GM19397 (cell line): ENCODE measurements around the gene CWC15.
"Not testable (repeated sequence)": the region's sequence is repeated elsewhere in the genome, so short reads cannot be mapped to it uniquely, and the experiment has no call there.

ENCODE experiments used
- ATAC-seq: cut with Tn5 transposase; IDR thresholded peaks from one replicate; pipeline ENCODE4 v1.9.1; 2021; ENCODE audit warnings: mild to moderate bottlenecking, moderate library complexity; ENCODE audit not compliant: unreplicated experiment

CWC15 gene

DNA sequence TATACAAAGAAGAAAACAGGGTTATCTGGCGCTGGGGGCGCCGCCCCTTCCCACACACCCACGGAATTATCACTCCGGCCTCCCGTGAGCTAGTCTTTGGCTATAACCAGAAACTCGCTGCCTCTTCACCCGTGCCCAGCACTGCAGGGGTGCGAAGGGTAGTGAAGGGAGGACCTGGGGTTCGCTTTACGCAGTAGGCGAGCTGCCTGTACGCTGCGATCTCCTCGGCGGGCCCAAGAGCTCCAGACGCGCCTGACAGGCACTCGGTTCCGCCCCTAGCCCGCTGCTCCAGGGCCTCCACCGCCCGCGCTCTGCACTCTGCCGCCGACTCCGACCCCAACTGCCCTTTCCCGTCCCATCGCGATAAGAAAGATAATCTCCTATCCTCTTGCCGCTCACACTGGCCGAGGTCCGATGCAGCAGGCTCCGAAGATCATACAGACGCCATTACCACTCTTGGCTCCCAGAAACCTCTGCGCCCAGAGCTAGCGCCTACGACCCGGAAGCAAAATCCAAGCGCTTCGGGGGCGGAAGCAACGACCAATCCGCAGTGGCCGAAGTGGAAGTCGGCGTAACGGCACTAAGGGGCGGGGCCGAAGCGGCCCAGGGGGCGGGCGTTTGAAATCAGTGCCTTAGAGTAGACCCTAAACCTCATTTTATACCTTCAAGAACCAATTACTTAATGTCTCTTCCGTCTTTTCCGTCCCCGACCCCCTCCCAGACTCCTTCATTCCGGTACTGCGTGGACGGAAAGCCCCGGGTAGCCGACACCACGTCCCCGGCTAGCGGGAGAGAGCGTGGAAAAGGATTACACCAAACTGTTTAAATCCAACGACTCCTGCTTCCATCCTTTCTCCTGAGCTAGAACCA is at the start of gene CWC15, which contains the start of gene KDM4D:
TSS of gene CWC15 (minus strand) at position 458 of the 870 bp plus-strand sequence. CDS start 1,371 bp downstream, outside the sequence.
TSS of gene KDM4D (plus strand) at position 611 of the 870 bp plus-strand sequence. CDS start 23,664 bp downstream, outside the sequence.
- peak; percentile 100 for ATAC-seq

DNA sequence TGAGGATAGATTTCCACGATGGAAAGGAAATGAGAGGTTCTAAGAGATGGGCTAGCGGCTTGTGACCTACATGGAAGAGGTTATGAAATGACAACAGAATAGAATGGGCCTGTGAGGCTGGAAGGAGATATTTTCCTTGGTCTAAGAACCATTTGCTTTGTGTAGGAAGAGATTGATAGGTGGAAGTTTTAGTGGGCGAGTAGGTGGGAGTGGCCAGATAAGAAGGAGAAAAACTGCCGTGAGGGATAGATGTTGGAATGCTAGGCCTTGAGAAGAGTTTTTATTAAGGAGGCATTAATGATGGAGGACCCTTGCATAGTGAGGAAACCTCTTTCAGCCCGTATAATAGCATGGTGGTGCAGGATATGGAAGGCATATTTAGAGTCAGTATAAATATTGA is 48.1 kb upstream of the CWC15 start:
- not testable (repeated sequence) for ATAC-seq

DNA sequence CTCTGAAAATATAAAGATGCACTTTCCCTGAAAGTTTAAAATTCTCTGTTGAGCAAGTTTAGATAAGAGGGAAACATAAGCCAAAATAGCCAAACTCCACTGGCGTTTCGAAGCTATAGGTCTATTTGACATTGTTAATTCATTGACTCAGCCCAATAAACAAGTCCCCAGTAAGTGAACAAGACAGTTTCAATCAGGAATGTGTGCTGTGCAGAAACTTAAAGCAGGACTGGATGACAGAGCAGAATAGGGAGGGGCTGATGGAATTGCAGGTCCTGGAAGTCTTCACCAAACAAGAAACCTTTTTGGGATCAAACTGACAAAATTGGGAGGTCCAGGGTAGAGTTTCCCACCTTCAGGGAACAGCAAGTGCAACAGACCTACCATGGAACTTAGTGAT is 42.8 kb upstream of the CWC15 start:
- ATAC-seq = no peak

DNA sequence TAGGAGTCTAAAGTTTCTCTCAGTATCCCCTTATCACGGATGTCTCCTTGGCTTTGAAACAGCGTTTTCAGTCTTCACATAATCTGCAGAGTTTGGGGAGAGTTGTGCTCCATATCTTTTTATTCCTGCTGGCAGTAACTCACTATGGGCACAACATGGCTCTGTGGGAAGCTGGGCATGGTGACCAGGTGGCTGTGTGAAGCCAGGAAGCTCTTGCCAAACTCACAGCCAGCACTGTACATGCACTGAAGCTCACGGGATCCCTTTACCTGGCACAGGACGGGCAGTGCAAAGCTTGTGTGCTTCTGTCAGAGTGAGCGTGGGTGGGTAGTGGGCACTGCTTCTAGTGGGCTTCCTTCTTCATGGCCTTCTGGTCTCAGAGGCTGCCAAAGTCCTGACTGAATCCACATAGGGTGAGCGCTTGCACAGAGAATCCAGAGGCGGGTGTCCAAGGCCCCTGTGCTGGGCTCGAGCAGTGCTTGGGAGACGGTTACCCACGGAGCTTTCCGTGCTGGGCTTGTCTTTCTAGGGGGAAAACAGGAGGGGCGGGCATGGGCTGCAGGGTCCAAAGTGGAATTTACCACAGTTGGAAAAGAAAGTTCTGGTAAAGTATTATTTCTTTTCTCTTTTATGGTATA is 40.9 kb upstream of the CWC15 start:
- no peak for ATAC-seq

DNA sequence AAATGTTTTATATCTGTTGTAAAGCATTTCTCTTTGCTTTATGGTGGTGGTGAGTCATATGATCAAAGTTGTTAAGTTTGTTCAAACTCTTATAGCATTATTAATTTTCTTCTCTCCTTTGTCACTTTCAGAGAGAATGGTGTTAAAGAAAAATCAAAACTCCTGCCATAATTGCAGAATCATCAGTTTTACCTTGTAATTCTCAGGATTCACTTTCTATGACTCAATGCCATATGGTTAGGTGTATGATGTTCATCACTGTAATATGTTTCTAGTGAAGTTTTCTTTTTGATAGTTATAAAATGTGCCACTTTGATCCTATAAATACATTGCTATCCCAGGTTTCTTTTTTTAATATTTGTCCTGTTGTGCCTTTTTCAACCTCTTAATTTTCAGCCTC is 38.0 kb upstream of the CWC15 start:
- ATAC-seq = no peak

DNA sequence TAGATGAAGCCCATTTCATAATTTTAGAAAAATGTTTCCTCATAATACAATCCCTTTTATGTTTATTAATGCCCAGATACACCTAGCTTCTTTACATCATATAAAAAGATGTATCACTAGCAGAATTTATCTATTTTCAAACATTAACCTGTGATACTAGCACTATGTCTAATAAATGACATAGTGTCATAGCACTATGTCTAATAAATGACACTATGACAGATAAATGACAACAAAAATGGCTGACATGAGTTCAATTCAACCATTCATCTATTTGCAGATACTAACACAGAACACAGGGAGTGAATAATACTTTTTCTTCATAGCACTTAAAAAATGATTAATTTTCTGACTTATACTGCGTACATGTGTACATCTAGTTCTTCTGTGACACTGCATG is 32.3 kb upstream of the CWC15 start:
- ATAC-seq = no peak

DNA sequence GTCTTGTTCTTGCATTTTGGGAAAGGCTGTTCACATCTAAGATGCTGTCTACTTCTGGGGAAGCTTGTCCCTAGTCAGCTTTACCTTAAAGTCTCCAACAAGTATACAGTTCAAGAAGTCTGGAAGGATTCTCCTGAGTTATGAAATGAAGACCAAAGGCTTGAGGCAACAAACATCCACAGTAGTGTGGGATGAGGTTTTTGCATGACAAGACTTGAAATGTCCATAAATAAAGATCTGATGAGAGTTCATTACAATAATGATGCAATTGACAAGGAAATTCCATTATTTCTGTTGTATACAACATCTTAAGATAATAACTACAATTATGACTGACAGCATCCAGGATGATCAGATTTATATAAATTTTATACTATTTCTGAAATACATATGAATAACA is 30.4 kb upstream of the CWC15 start:
- no peak for ATAC-seq

DNA sequence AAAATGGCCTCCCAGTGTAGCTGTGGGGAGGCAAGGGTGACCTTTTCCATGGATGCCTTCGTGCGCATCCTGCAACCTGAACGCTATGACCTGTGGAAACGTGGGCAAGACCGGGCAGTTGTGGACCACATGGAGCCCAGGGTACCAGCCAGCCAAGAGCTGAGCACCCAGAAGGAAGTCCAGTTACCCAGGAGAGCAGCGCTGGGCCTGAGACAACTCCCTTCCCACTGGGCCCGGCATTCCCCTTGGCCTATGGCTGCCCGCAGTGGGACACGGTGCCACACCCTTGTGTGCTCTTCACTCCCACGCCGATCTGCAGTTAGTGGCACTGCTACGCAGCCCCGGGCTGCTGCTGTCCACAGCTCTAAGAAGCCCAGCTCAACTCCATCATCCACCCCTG is 24.9 kb upstream of the CWC15 start:
- ATAC-seq = no peak

DNA sequence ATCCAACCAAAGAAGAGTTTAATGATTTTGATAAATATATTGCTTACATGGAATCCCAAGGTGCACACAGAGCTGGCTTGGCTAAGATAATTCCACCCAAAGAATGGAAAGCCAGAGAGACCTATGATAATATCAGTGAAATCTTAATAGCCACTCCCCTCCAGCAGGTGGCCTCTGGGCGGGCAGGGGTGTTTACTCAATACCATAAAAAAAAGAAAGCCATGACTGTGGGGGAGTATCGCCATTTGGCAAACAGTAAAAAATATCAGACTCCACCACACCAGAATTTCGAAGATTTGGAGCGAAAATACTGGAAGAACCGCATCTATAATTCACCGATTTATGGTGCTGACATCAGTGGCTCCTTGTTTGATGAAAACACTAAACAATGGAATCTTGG is 24.1 kb upstream of the CWC15 start:
- no peak for ATAC-seq

DNA sequence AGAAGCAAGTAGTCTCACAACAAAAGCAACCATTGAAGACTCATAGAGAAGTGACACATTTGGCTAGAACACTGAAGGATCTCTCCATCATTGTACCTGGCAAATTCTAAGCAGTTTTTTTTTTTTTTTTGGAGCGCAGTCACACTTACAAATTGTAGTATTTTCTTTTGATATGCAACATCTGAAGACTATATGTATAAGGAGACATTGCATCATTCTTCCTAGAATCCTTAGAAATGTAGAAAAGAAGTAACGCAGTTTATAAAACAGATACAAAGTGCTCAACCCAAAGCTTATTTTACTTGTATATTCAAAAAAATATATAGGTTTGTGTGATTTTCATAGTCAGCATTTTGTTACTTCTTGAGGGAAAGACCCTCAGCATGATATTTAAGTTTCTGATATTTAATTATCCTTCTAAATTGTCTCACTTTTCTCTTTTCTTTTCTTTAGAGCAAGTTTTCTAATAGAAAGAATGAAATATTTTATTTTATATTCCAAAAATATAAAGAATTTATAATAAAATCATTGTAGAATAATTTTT is 20.1 kb upstream of the CWC15 start:
- no peak for ATAC-seq

DNA sequence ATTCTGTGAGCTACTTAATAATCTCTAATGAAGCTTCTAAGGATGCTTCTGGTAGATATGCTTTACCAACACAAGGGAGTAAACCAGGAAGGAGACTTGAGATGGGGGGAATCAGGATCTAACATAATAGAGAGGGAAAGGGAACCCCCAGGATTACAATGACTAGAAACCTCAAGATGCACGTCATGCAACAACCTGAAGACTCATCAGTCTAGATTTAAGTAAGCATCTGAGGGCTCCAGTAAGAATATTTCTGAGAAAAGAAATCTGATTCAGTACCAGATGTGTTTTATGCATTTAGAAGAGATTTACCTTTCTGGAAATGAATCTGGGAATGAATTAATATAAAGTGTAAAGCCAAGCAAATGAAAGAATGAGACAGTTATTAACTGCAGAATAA is 15.4 kb upstream of the CWC15 start:
- ATAC-seq = no peak

DNA sequence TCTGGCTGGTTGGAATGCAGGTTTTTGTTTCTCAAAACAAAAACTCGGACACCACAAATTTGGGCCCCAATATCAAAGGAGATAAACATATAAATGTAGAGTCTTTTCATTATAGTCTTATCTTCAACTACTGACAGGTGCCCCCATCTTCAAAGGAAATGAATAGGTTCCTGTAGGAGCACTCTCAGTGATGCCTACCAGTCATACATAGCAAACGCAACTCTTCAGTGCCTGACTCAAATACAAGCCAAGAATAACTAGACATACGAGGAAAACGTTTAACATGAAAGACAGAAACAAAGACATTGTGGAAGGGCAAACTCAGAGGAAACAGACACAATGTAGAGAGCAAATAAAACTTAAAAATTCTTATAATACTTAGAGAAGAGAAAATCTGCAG is 14.0 kb upstream of the CWC15 start:
- no peak for ATAC-seq

DNA sequence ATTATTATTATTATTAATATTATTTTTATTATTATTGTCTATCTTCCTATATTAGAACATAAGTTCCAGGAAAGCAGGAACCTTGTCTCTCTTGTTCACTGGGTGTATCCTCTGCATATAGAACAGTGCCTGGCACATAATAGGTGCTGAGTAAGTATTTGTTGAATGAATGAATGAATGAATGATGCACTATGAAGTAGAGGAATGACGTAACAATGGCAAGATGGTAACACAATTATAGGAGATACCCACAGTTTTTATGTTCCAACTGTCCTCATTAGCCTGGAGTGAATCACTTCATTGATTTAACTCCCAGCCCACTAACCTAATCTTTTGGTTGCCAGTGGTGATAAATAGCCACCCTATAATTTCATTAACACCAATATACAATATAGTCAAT is 2.2 kb upstream of the CWC15 start:
- no peak for ATAC-seq

DNA sequence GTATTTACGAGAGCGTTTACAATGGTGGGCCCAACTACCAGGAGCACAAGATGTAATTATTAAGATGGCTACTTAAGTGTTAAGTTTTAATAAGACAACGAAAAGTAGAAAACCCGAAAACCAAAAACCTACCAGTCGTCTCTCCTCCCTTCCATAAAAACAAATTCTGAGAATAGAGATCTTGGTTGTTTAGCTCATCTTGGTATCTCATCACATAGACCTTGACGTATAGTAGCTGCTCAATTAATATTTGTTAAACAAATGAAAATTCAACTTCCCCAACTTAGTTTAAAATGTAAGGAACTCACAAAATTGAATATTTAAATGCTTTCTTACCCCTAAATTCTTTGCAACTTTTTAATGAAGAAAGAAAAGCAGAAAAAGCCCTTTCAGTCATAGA is 822 bp upstream of the CWC15 start:
- no peak for ATAC-seq

DNA sequence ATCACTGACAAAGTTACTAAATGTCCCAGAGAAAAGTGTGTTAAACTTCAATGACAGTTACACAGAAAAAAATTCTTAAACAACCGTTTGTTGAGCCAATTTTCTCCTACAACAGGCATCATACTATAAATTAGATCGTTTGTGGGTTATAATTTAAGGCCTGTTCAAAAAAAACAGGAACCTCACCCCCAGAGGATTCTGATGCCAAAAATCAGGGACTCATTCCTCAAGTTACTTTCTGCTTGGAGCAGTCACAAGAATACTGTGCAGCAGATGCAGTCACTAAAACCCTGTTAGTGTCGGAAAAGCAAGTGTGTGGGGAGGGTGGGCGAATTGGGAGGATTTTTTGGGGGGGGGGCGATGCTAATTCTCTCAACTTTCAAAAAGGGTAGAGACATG is 657 bp downstream of the CWC15 start:
- no peak for ATAC-seq

DNA sequence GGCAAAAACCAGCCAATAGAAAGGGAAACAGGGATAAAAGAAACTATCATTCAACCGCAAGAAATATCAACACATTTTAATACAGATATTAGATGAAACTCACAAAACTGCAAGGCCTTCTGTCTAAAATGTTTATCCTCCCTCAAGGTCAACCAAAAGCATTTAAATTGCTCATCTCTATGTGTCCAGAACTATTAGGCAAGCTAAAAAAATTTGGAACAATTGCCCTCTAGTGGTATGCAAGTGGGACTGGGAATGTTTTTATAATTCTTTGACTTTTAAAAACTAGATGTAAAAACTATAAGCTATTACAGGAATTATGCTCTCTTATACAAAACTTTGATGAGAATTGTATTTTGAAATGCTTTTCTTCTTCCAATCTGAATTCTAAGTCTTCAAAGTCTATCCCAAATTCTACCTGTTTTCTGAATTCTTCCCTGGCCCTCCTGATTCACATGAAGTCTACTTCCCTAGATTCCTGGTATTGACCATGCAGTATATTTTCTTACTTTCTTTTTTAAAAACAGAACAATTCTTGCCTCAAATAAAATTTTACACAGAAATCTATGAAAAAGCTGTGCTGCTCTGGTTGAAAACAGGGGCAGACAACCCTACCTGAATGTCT is 4.9 kb downstream of the CWC15 start:
- no peak for ATAC-seq

DNA sequence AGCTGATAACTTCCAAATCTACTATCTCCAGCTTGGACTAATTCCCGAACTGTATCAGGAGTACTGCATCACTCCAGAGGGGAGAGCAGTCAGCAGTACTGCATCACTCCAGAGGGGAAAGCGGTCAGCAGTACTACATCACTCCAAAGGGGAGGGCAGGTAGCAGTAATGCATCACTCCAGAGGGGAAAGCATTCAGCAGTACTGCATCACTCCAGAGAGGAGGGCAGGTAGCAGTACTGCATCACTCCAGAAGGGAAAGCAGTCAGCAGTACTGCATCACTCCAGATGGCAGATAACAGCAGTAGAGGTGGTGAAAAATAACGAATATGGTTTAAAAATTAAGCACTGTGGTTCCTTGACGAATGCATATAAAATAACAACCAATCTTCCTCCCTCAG is 8.4 kb downstream of the CWC15 start:
- no peak for ATAC-seq

DNA sequence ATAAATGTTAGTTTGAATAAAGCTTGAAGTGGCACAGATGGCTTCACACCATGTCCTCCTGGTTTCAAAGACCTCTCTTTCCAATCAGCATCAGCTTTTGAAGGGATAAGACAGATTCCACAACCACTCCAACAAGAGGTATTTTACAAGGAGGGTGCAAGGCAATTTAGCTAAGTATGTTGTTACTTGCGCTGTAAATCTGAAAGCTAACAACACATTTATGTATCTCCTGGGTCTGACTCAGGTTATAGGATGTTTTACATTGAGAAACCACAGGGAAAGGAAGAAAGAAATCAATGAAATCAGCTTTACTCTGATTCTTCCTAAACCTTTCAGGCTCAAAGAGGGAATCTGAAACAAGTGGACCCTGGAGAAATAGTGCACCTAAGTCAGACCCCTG is 12.1 kb downstream of the CWC15 start:
- no peak for ATAC-seq

DNA sequence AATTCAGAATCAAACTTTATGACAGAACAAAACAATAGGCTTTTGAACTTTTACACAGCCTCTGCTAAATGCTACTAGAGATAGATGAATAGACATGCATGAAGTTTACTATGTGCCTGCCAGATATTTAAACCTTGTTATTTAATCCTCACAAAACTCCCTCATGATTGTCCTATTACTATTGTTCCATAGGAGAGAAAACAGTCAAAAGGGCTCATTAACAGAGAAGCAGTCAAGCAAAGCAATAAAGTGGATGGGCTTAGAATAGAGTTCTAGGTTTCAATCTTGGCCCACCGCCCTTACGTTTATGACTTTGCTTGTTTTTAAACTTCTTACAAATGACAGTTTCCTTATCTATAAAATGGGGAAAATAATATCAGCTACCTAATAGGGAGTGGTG is 12.9 kb downstream of the CWC15 start:
- ATAC-seq = no peak

DNA sequence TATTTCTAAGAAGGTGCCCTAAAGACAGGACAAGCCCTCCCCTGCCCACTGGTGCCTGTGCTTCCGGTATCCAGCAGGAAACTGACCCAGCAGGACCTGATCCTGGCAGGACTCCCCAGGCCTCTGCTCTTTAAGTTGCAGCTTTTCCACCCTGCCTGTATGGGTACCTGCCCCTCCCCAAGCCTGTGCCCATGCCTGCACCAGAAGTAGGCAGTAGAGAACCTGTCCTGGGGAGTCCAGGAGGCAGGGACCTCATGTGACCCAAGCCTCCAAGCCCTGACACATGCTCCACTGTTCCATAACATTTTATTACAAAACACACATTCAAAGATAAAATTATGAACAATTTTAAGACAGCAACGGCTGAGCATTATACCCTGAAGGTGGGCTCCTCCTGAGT is 14.2 kb downstream of the CWC15 start:
- no peak for ATAC-seq

DNA sequence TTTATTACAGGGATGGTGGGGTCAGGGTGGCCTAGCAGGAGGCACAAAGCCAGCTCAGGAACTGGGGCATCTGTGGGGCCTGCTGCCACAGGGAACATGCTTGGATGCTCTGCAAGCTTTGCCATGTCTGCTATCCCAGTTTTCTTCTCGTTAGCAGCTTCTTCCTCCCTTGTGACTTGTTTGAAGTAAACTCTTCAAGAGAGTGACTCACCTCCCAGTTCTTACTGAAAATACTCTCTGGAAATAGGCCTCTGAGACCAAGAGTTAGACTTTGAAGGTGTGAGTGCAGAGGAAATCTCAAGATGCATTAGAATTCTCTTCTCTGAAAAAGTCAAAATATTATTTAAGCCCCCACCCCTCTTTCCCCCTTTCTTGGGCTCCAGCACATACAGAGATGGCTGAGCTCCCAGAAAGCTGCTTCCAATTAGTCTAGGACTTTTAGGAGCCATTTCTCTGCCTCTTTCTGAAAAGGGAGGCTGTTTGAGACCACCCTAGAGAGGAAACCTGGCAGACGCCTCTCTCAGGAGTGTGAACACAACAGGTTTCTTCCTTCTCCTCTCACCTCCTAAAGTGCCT is 15.1 kb downstream of the CWC15 start:
- no peak for ATAC-seq
